H1 (cell line): ENCODE results near the gene NSDHL. TPM values are rescaled to one million over a fixed set of nuclear protein-coding genes. Genes with fewer than 3 reads are reported as not detected.

Experiments
- CTCF ChIA-PET: fragments of 300-600 bp; sonication (Branson Sonifier 250); formaldehyde crosslinking; loops from one replicate; lab custom pipeline; 2021; ENCODE audit not compliant: partially characterized antibody; lab: Charles Lee
- POLR2A ChIA-PET: fragments of 300-600 bp; sonication (Branson Sonifier 250); formaldehyde crosslinking; loops from one replicate; lab custom pipeline; 2021; ENCODE audit warnings: inconsistent platforms; ENCODE audit not compliant: partially characterized antibody; lab: Charles Lee
- DNase-seq, 2 experiments: peaks; one replicate each; pipeline versions ENCODE4 v3.0.0 to v3.0.0-alpha.2; 2010 to 2022; ENCODE audit warnings: low spot score in 2 of 2, low read depth in 1 of 2, mixed read lengths in 1 of 2
- FAIRE-seq: peaks from 2 replicates; lab custom pipeline; 2011; peaks lifted over from hg19 to GRCh38; lab: Jason Lieb, UNC
- H2AFZ ChIP-seq: 2 replicates; pipeline ENCODE4 v1.8.1; 2012; ENCODE audit warnings: low read length, inconsistent platforms
- H2AK5ac ChIP-seq: 2 replicates; pipeline ENCODE4 v1.6.1; 2013; ENCODE audit warnings: low read depth, low read length
- H2BK120ac ChIP-seq: replicated peaks from 2 replicates; pipeline ENCODE3; 2013; ENCODE audit warnings: low read depth, low read length, inconsistent platforms
- H2BK12ac ChIP-seq: 2 replicates; pipeline ENCODE4 v1.6.1; 2013; ENCODE audit warnings: low read depth, low read length
- H2BK15ac ChIP-seq: 2 replicates; pipeline ENCODE4 v1.6.1; 2013; ENCODE audit warnings: low read length
- H2BK20ac ChIP-seq: 2 replicates; pipeline ENCODE4 v1.6.1; 2013; ENCODE audit warnings: low read length
- H2BK5ac ChIP-seq: 2 replicates; pipeline ENCODE4 v1.6.1; 2013; ENCODE audit warnings: low read depth, low read length
- H3K14ac ChIP-seq: 2 replicates; pipeline ENCODE4 v1.6.1; 2013; ENCODE audit warnings: inconsistent platforms; ENCODE audit not compliant: insufficient read length
- H3K18ac ChIP-seq: 2 replicates; pipeline ENCODE4 v1.6.1; 2013; ENCODE audit warnings: low read length; ENCODE audit errors: extremely low read depth
- H3K23ac ChIP-seq: 2 replicates; pipeline ENCODE4 v1.6.1; 2013; ENCODE audit warnings: inconsistent platforms; ENCODE audit not compliant: insufficient read length
- H3K23me2 ChIP-seq: 2 replicates; pipeline ENCODE4 v1.6.1; 2013; ENCODE audit warnings: low read depth, low read length
- H3K27ac ChIP-seq: 2 replicates; pipeline ENCODE4 v1.6.1; 2011; ENCODE audit warnings: low read depth, low read length, inconsistent platforms
- H3K27me3 ChIP-seq, 4 experiments: replicated peaks in 1 of 4; 1 replicate in 1 of 4; 2 replicates in 3 of 4; pipeline versions ENCODE4 v1.6.1 to v1.8.1; 2011 to 2013; ENCODE audit warnings: low read length in 3 of 4, mild to moderate bottlenecking in 3 of 4, inconsistent platforms in 2 of 4, mixed read lengths in 2 of 4, moderate library complexity in 1 of 4; ENCODE audit not compliant: control insufficient read depth in 3 of 4, insufficient read depth in 3 of 4; ENCODE audit errors: extremely low read depth in 1 of 4
- H3K36me3 ChIP-seq, 4 experiments: 2 replicates each; pipeline versions ENCODE4 v1.6.1 to v1.8.1; 2011 to 2013; ENCODE audit warnings: mild to moderate bottlenecking in 4 of 4, low read length in 3 of 4, moderate library complexity in 2 of 4, control low read depth in 1 of 4, inconsistent platforms in 1 of 4; ENCODE audit not compliant: insufficient read depth in 4 of 4, control insufficient read depth in 2 of 4
- H3K4ac ChIP-seq: replicated peaks from 2 replicates; pipeline ENCODE3; 2013; ENCODE audit warnings: low read length, low read depth, mixed read lengths, inconsistent platforms; ENCODE audit not compliant: insufficient read length
- H3K4me1 ChIP-seq, 4 experiments: replicated peaks in 1 of 4; 1 replicate in 1 of 4; 2 replicates in 3 of 4; pipeline versions ENCODE4 v1.6.1 to v1.8.1; 2011 to 2013; ENCODE audit warnings: low read length in 3 of 4, inconsistent platforms in 2 of 4, mixed read lengths in 1 of 4; ENCODE audit not compliant: insufficient read depth in 4 of 4, control insufficient read depth in 3 of 4
- H3K4me2 ChIP-seq, 2 experiments: 2 replicates each; pipeline versions ENCODE4 v1.6.1 to v1.8.1; 2011 to 2013; ENCODE audit warnings: low read depth in 2 of 2, low read length in 2 of 2, control low read depth in 1 of 2, inconsistent platforms in 1 of 2, mild to moderate bottlenecking in 1 of 2; ENCODE audit not compliant: insufficient read depth in 1 of 2
- H3K4me3 ChIP-seq, 4 experiments: fragments of 200-600, 300-600 bp in 1 of 4; sonication (generic), shearing (Covaris generic), sonication (Bioruptor Twin) in 1 of 4; 2 replicates each; pipeline versions ENCODE4 v1.5.1 to v1.8.1; 2011 to 2016; ENCODE audit warnings: low read length in 4 of 4, low read depth in 3 of 4, control low read depth in 2 of 4, inconsistent platforms in 2 of 4, mild to moderate bottlenecking in 2 of 4, mixed read lengths in 1 of 4, moderate library complexity in 1 of 4; ENCODE audit not compliant: insufficient read depth in 2 of 4; ENCODE audit errors: extremely low read depth in 1 of 4
- H3K56ac ChIP-seq: replicated peaks from 2 replicates; pipeline ENCODE3; 2013; ENCODE audit warnings: low read depth, mild to moderate bottlenecking, mixed read lengths, low read length, inconsistent platforms; ENCODE audit not compliant: insufficient read length
- H3K79me1 ChIP-seq: 2 replicates; pipeline ENCODE4 v1.6.1; 2013; ENCODE audit warnings: low read depth, low read length, control low read depth
- H3K79me2 ChIP-seq, 2 experiments: 2 replicates each; pipeline versions ENCODE4 v1.6.1 to v1.8.1; 2012 to 2013; ENCODE audit warnings: low read length in 2 of 2, mild to moderate bottlenecking in 2 of 2, inconsistent platforms in 1 of 2; ENCODE audit not compliant: insufficient read depth in 2 of 2, control insufficient read depth in 1 of 2
- H3K9ac ChIP-seq, 4 experiments: replicated peaks in 1 of 4; 1 replicate in 1 of 4; 2 replicates in 3 of 4; pipeline versions ENCODE4 v1.6.1 to v1.8.1; 2011 to 2013; ENCODE audit warnings: low read depth in 3 of 4, low read length in 3 of 4, control low read depth in 2 of 4, mild to moderate bottlenecking in 2 of 4, moderate library complexity in 2 of 4, inconsistent platforms in 1 of 4; ENCODE audit errors: extremely low read depth in 1 of 4
- H3K9me3 ChIP-seq, 2 experiments: 2 replicates each; pipeline versions ENCODE4 v1.6.1 to v1.8.1; 2012 to 2013; ENCODE audit warnings: mild to moderate bottlenecking in 2 of 2, moderate library complexity in 2 of 2, control low read depth in 1 of 2, inconsistent platforms in 1 of 2, low read depth in 1 of 2, low read length in 1 of 2, mixed read lengths in 1 of 2; ENCODE audit not compliant: insufficient read depth in 2 of 2
- H4K20me1 ChIP-seq, 2 experiments: replicated peaks in 1 of 2; 2 replicates each; pipeline versions ENCODE3 to v1.8.1; 2011 to 2013; ENCODE audit warnings: inconsistent platforms in 2 of 2, low read length in 2 of 2, mild to moderate bottlenecking in 1 of 2; ENCODE audit not compliant: insufficient read depth in 2 of 2, control insufficient read depth in 1 of 2
- H4K5ac ChIP-seq: 2 replicates; pipeline ENCODE4 v1.6.1; 2013; ENCODE audit warnings: low read length, low read depth, mixed read lengths, inconsistent platforms; ENCODE audit not compliant: insufficient read length
- H4K8ac ChIP-seq: 2 replicates; pipeline ENCODE4 v1.8.0; 2013; ENCODE audit warnings: mild to moderate bottlenecking, moderate library complexity, low read length, inconsistent platforms; ENCODE audit not compliant: insufficient read depth; ENCODE audit errors: extremely low read depth
- H4K91ac ChIP-seq: replicated peaks from 2 replicates; pipeline ENCODE3; 2013; ENCODE audit warnings: low read length, mixed read lengths, inconsistent platforms; ENCODE audit not compliant: insufficient read length
- BACH1 ChIP-seq: IDR thresholded peaks from 2 replicates; pipeline ENCODE4 v1.6.1; 2012; ENCODE audit warnings: low read length, improper control_type of control experiment
- BCL11A ChIP-seq, 2 experiments: IDR thresholded peaks; one replicate each; pipeline ENCODE4 v1.6.1; 2011; ENCODE audit warnings: low read depth in 2 of 2, low read length in 2 of 2, mild to moderate bottlenecking in 2 of 2
- BRCA1 ChIP-seq: IDR thresholded peaks from 2 replicates; pipeline ENCODE4 v1.6.1; 2012; ENCODE audit warnings: low read depth, low read length, improper control_type of control experiment
- CBX5 ChIP-seq: fragments of 300-800, 300-1000 bp; sonication (generic); IDR thresholded peaks from 2 replicates; pipeline ENCODE4 v1.7.1; 2016; ENCODE audit warnings: antibody characterized with exemption, low read length, low read depth
- CEBPB ChIP-seq: IDR thresholded peaks from 2 replicates; pipeline ENCODE4 v1.6.1; 2012; ENCODE audit warnings: low read depth, low read length
- EP300 ChIP-seq, 2 experiments: IDR thresholded peaks; 1 replicate in 1 of 2; 2 replicates in 1 of 2; pipeline ENCODE4 v1.6.1; 2011 to 2012; ENCODE audit warnings: low read depth in 2 of 2, low read length in 2 of 2, mild to moderate bottlenecking in 2 of 2, borderline replicate concordance in 1 of 2, inconsistent platforms in 1 of 2, moderate library complexity in 1 of 2
- EZH2 ChIP-seq: fragments of 200-600 bp; sonication (generic); IDR thresholded peaks from 2 replicates; pipeline ENCODE4 v1.7.1; 2012; ENCODE audit warnings: low read depth, mild to moderate bottlenecking, moderate library complexity, low read length, inconsistent platforms; ENCODE audit not compliant: severe bottlenecking
- NANOG ChIP-seq: IDR thresholded peaks from 2 replicates; pipeline ENCODE4 v1.6.1; 2011; ENCODE audit warnings: low read length, low read depth, mild to moderate bottlenecking, inconsistent platforms; ENCODE audit not compliant: insufficient read depth, poor library complexity, severe bottlenecking
- PHF8 ChIP-seq: fragments of 200-600 bp; sonication (generic); conservative IDR thresholded peaks from 2 replicates; pipeline ENCODE4 v1.7.1; 2012; ENCODE audit warnings: low read depth, mild to moderate bottlenecking, inconsistent platforms, low read length, moderate library complexity
- POLR2A ChIP-seq, 2 experiments: IDR thresholded peaks; 1 replicate in 1 of 2; 2 replicates in 1 of 2; pipeline ENCODE4 v1.6.1; 2011; ENCODE audit warnings: low read depth in 2 of 2, low read length in 2 of 2, mild to moderate bottlenecking in 2 of 2; ENCODE audit errors: control extremely low read depth in 1 of 2
- RBBP5 ChIP-seq: IDR thresholded peaks from 2 replicates; pipeline ENCODE4 v1.7.1; 2012; ENCODE audit warnings: low read depth, mild to moderate bottlenecking, inconsistent platforms, low read length, moderate library complexity, borderline replicate concordance
- TBP ChIP-seq: IDR thresholded peaks from 2 replicates; pipeline ENCODE4 v1.6.1; 2011; ENCODE audit warnings: low read depth, low read length, improper control_type of control experiment
- USF2 ChIP-seq: IDR thresholded peaks from 2 replicates; pipeline ENCODE4 v1.6.1; 2011; ENCODE audit warnings: low read length, improper control_type of control experiment
- WGBS, 2 experiments: shearing (Covaris generic) in 1 of 2; methylation state at CpG; one replicate each; pipeline versions ENCODE4 v1.1.6 to v1.1.7; 2013 to 2015; ENCODE audit warnings: low lambda C conversion rate in 2 of 2, mixed read lengths in 2 of 2, inconsistent platforms in 1 of 2, low coverage in 1 of 2, missing lambda C conversion rate in 1 of 2; ENCODE audit not compliant: insufficient replicate concordance in 2 of 2, insufficient coverage in 1 of 2, insufficient read length in 1 of 2; ENCODE audit errors: extremely low coverage in 1 of 2, missing lambda C conversion rate in 1 of 2; 5-methylcytosine and 5-hydroxymethylcytosine counted together
- polyA plus RNA-seq, 7 experiments: library from polyadenylated mRNA; depleted of rRNA in 3 of 7; stranded (reverse) in 5 of 7; unstranded in 2 of 7; fragments of >200 nt in 5 of 7; fragments of 200-250 nt in 2 of 7; gene quantifications; 1 replicate in 5 of 7; 2 replicates in 1 of 7; 4 replicates in 1 of 7; pipeline versions ENCODE4 v1.2.1 to v1.2.3, GENCODE V29; 2011 to 2013; ENCODE audit warnings: missing spikeins in 2 of 7, mixed read lengths in 2 of 7
- total RNA-seq: library from RNA; stranded (reverse); fragmentation: NEBNext Ultra II Directional; extraction: Animal tissue kit (Norgen Biotek cat#: 25700); gene quantifications from 2 replicates; pipeline ENCODE4 v1.2.1, GENCODE V29; 2021

The NSDHL gene
- total and polyA plus RNA-seq, 2 of the 8 experiments (the other 6 are each of a cell fraction or from before 2014, with no cell fraction given), result 31.5 to 34.6 TPM

GRCh38 chrX:152842772-152843338 is 12.0 kb downstream of the NSDHL start:
- H4K5ac ChIP-seq, result no peak overlapping the region
- H2BK5ac ChIP-seq, result no peak overlapping the region
- H3K79me2 ChIP-seq, result peaks cover 0 to 35% of the 10 kb centered on the region in 2 experiments; a peak in 3 of 4 replicates
- H4K8ac ChIP-seq, result no peak overlapping the region
- H3K18ac ChIP-seq, result no peak overlapping the region
- POLR2A ChIA-PET, result no interaction called here
- no peak overlapping the region for H2AFZ ChIP-seq
- H3K4me2 ChIP-seq, result no peak overlapping the region
- H3K23ac ChIP-seq, result no peak overlapping the region
- no peak overlapping the region for H3K56ac ChIP-seq
- no peak overlapping the region for H3K9ac ChIP-seq
- H2BK20ac ChIP-seq, result no peak overlapping the region
- H3K14ac ChIP-seq, result no peak overlapping the region
- DNase-seq (no peak), FAIRE-seq (no peak)
- no peak overlapping the region for H2AK5ac ChIP-seq
- no peaks in the 10 kb centered on the region for H3K23me2 ChIP-seq
- H3K36me3 ChIP-seq, result peaks cover 0 to 7% (median 0%) of the 10 kb centered on the region in 4 experiments; a peak in 1 of 8 replicates
- no peak overlapping the region for H2BK120ac ChIP-seq
- no peaks in the 10 kb centered on the region for H3K27me3 ChIP-seq
- H4K20me1 ChIP-seq, result peaks cover 0 to 10% of the 10 kb centered on the region in 2 experiments
- no peak overlapping the region for H3K4me3 ChIP-seq
- WGBS, 2 experiments, result 91% methylated on average over 8 of the region's 10 CpGs; no CpG with 5 or more reads in 1 of the 2 experiments
- no peak overlapping the region for H3K4ac ChIP-seq
- no peak overlapping the region for H2BK12ac ChIP-seq
- H3K9me3 ChIP-seq, result no peaks in the 10 kb centered on the region
- no peak overlapping the region for H3K27ac ChIP-seq
- CTCF ChIA-PET, result interaction anchor here (0.8 to 1.7 kb wide), 3 partner anchors 11 to 62 kb away, joined by 3 read pairs; no protein-coding TSS in a partner anchor
- H3K79me1 ChIP-seq, result peaks cover 3% of the 10 kb centered on the region
- H4K91ac ChIP-seq, result no peak overlapping the region
- no peaks in the 10 kb centered on the region; a peak in 1 of 7 replicates for H3K4me1 ChIP-seq
- no peak overlapping the region for H2BK15ac ChIP-seq
- TF ChIP-seq BACH1 (no peak), TBP (no peak), USF2 (no peak), RBBP5 (no peak), NANOG (no peak), POLR2A (IDR thresholded peaks at IDR 0.05; ENCODE audit: control extremely low read depth in 1 of 2, low read depth in 2 of 2, low read length in 2 of 2) (no peak), CEBPB (no peak), EP300 (IDR thresholded peaks at IDR 0.05; ENCODE audit: borderline replicate concordance in 1 of 2, low read depth in 2 of 2, low read length in 2 of 2) (no peak), CBX5 (no peak), BCL11A (IDR thresholded peaks at IDR 0.05; ENCODE audit: low read depth in 2 of 2, low read length in 2 of 2) (no peak), PHF8 (no peak), BRCA1 (no peak), EZH2 (no peak)
